Measurements from ENCODE around the gene OSTF1.

OSTF1 gene

GRCh38 chr9:75120686-75121085, 32.4 kb downstream of the OSTF1 start:
- no peak for DNase-seq (ENCODE audit: low read depth in 2 of 2)

- DNase-seq (ENCODE audit: low read depth in 2 of 2): no peak
Observed at GRCh38 chr9:75121914-75122558, 33.7 kb downstream of the OSTF1 start.

GRCh38 chr9:75123696-75124095, 35.4 kb downstream of the OSTF1 start:
- DNase-seq (ENCODE audit: low read depth in 2 of 2): no peak

GRCh38 chr9:75128535-75128934, 40.2 kb downstream of the OSTF1 start:
- no peak for DNase-seq (ENCODE audit: low read depth in 2 of 2)

GRCh38 chr9:75130172-75130571, 41.9 kb downstream of the OSTF1 start:
- no peak for DNase-seq (ENCODE audit: low read depth in 2 of 2)

GRCh38 chr9:75130621-75131230, 42.4 kb downstream of the OSTF1 start:
- no peak for DNase-seq (ENCODE audit: low read depth in 2 of 2)

- DNase-seq (ENCODE audit: low read depth in 2 of 2): no peak
Observed at GRCh38 chr9:75131700-75132099, 43.4 kb downstream of the OSTF1 start.

- DNase-seq (ENCODE audit: low read depth in 2 of 2): no peak
Observed at GRCh38 chr9:75132244-75132643, 43.9 kb downstream of the OSTF1 start.

- no peak for DNase-seq (ENCODE audit: low read depth in 2 of 2)
Observed at GRCh38 chr9:75133396-75133795, 45.1 kb downstream of the OSTF1 start.

- DNase-seq (ENCODE audit: low read depth in 2 of 2): no peak
Observed at GRCh38 chr9:75134495-75134894, 46.2 kb downstream of the OSTF1 start.

GRCh38 chr9:75138260-75139040, 50.1 kb downstream of the OSTF1 start:
- no peak for DNase-seq (ENCODE audit: low read depth in 2 of 2)

GRCh38 chr9:75139201-75139600, 50.9 kb downstream of the OSTF1 start:
- no peak for DNase-seq (ENCODE audit: low read depth in 2 of 2)

GRCh38 chr9:75140261-75140660, 51.9 kb downstream of the OSTF1 start:
- DNase-seq (ENCODE audit: low read depth in 2 of 2): no peak

GRCh38 chr9:75142202-75142601, 53.9 kb downstream of the OSTF1 start:
- DNase-seq (ENCODE audit: low read depth in 2 of 2): no peak

- no peak for DNase-seq (ENCODE audit: low read depth in 2 of 2)
Observed at GRCh38 chr9:75146229-75146628, 57.9 kb downstream of the OSTF1 start.

- no peak for DNase-seq (ENCODE audit: low read depth in 2 of 2)
Observed at GRCh38 chr9:75147638-75148037, 59.3 kb downstream of the OSTF1 start.

GRCh38 chr9:75148561-75148960, 60.2 kb downstream of the OSTF1 start:
- DNase-seq (ENCODE audit: low read depth in 2 of 2): no peak

GRCh38 chr9:75149841-75150241, 61.5 kb downstream of the OSTF1 start:
- no peak for DNase-seq (ENCODE audit: low read depth in 2 of 2)

- DNase-seq (ENCODE audit: low read depth in 2 of 2): no peak
Observed at GRCh38 chr9:75150512-75150911, 62.2 kb downstream of the OSTF1 start.

- peak; percentile 20 to 31 for DNase-seq (ENCODE audit: low read depth in 2 of 2)
Observed at GRCh38 chr9:75152416-75152815, 64.1 kb downstream of the OSTF1 start.

GRCh38 chr9:75156858-75157257, 68.5 kb downstream of the OSTF1 start:
- no peak for DNase-seq (ENCODE audit: low read depth in 2 of 2)

- no peak for DNase-seq (ENCODE audit: low read depth in 2 of 2)
Observed at GRCh38 chr9:75161116-75161857, 73.0 kb downstream of the OSTF1 start.

Measured in activated CD8-positive, alpha-beta memory T cell treated with anti-CD3 and anti-CD28 coated beads for 4 hours (primary cell).